DND-41 (cell line): ENCODE data around the gene FAM43A.

Experiments used
- ATAC-seq: fragments of 200-7000 bp; cut with Tn5 transposase; 3 replicates; pipeline ENCODE4 v1.9.1; 2021; ENCODE audit warnings: low read depth; ENCODE audit not compliant: insufficient read depth
- DNase-seq: peaks from one replicate; pipeline ENCODE4 v3.0.0-alpha.2; 2020
- H2AFZ ChIP-seq: 2 replicates; pipeline ENCODE4 v1.6.0; 2012; ENCODE audit warnings: low read depth, low read length
- H3K27ac ChIP-seq: 2 replicates; pipeline ENCODE4 v1.5.1; 2012; ENCODE audit warnings: low read length, inconsistent platforms
- H3K27me3 ChIP-seq: fragments of 200-600 bp; sonication (generic); 2 replicates; pipeline ENCODE4 v1.6.0; 2012; ENCODE audit warnings: low read length, mild to moderate bottlenecking, inconsistent platforms; ENCODE audit not compliant: insufficient read depth, poor library complexity
- H3K36me3 ChIP-seq: 2 replicates; pipeline ENCODE4 v1.5.1; 2012; ENCODE audit warnings: low read length, inconsistent platforms; ENCODE audit not compliant: insufficient read depth
- H3K4me1 ChIP-seq: 2 replicates; pipeline ENCODE4 v1.5.1; 2012; ENCODE audit warnings: mild to moderate bottlenecking, low read length; ENCODE audit not compliant: insufficient read depth
- H3K4me2 ChIP-seq: 2 replicates; pipeline ENCODE4 v1.6.0; 2012; ENCODE audit warnings: mild to moderate bottlenecking, moderate library complexity, low read length, inconsistent platforms; ENCODE audit not compliant: insufficient read depth
- H3K4me3 ChIP-seq, 2 experiments: fragments of 200-600 bp in 1 of 2; shearing (Covaris generic) in 1 of 2; 2 replicates each; pipeline ENCODE4 v1.5.1; 2012 to 2016; ENCODE audit warnings: inconsistent platforms in 2 of 2, low read length in 2 of 2, mild to moderate bottlenecking in 2 of 2, low read depth in 1 of 2, moderate library complexity in 1 of 2
- H3K79me2 ChIP-seq: 2 replicates; pipeline ENCODE4 v1.6.0; 2012; ENCODE audit warnings: low read length, inconsistent platforms; ENCODE audit not compliant: insufficient read depth
- H3K9ac ChIP-seq: 2 replicates; pipeline ENCODE4 v1.6.0; 2012; ENCODE audit warnings: low read depth, mild to moderate bottlenecking, inconsistent platforms, low read length, moderate library complexity
- H3K9me3 ChIP-seq: 2 replicates; pipeline ENCODE4 v1.5.1; 2012; ENCODE audit warnings: low read length, moderate library complexity, mild to moderate bottlenecking, inconsistent platforms; ENCODE audit not compliant: insufficient read depth, severe bottlenecking
- H4K20me1 ChIP-seq: 2 replicates; pipeline ENCODE4 v1.6.0; 2012; ENCODE audit warnings: low read length; ENCODE audit not compliant: insufficient read depth
- EZH2 ChIP-seq: IDR thresholded peaks from 3 replicates; pipeline ENCODE4 v1.6.1; 2012; ENCODE audit warnings: borderline replicate concordance, low read depth, mild to moderate bottlenecking, moderate library complexity, low read length, inconsistent platforms; ENCODE audit not compliant: severe bottlenecking
- TF ChIP-seq, protein P1 (sequence below): IDR thresholded peaks from 2 replicates; pipeline ENCODE4 v1.5.1; 2012; ENCODE audit warnings: borderline replicate concordance, low read length, moderate library complexity, mild to moderate bottlenecking; ENCODE audit not compliant: poor library complexity, severe bottlenecking; ENCODE audit errors: extremely low read depth

Gene FAM43A

DNA sequence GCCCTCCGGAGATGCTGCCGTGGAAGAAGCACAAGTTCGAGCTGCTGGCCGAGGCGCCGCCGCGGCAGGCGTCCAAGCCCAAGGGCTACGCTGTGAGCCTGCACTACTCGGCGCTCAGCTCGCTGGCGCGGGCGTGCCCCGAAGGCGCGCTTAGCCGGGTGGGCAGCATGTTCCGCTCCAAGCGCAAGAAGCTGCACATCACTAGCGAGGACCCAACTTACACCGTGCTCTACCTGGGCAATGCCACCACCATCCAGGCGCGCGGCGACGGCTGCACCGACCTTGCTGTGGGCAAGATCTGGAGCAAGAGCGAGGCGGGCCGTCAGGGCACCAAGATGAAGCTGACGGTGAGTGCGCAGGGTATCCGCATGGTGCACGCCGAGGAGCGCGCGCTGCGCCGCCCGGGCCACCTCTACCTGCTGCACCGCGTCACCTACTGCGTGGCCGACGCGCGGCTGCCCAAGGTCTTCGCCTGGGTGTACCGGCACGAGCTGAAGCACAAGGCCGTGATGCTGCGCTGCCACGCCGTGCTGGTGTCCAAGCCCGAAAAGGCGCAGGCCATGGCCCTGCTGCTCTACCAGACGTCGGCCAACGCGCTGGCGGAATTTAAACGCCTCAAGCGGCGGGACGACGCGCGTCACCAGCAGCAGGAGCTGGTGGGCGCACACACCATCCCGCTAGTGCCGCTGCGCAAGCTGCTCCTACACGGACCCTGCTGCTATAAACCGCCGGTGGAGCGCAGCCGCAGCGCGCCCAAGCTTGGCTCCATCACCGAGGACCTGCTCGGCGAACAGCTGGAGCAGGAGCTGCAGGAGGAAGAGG, 1.3 kb downstream of the FAM43A start:
- Histone ChIP-seq H3K4me1 (peaks cover 12% of the 10 kb centered on the region), H3K4me2 (no peak overlapping the region), H3K9ac (no peak overlapping the region), H4K20me1 (no peaks in the 10 kb centered on the region), H3K27me3 (no peaks in the 10 kb centered on the region), H3K4me3 (no peak overlapping the region), H3K27ac (no peak overlapping the region), H3K9me3 (no peaks in the 10 kb centered on the region), H3K79me2 (no peaks in the 10 kb centered on the region), H2AFZ (no peak overlapping the region), H3K36me3 (no peaks in the 10 kb centered on the region)
- TF ChIP-seq EZH2: no peak
- TF ChIP-seq, protein P1, sequence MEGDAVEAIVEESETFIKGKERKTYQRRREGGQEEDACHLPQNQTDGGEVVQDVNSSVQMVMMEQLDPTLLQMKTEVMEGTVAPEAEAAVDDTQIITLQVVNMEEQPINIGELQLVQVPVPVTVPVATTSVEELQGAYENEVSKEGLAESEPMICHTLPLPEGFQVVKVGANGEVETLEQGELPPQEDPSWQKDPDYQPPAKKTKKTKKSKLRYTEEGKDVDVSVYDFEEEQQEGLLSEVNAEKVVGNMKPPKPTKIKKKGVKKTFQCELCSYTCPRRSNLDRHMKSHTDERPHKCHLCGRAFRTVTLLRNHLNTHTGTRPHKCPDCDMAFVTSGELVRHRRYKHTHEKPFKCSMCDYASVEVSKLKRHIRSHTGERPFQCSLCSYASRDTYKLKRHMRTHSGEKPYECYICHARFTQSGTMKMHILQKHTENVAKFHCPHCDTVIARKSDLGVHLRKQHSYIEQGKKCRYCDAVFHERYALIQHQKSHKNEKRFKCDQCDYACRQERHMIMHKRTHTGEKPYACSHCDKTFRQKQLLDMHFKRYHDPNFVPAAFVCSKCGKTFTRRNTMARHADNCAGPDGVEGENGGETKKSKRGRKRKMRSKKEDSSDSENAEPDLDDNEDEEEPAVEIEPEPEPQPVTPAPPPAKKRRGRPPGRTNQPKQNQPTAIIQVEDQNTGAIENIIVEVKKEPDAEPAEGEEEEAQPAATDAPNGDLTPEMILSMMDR: no peak
- no peak for DNase-seq
- ATAC-seq: no peak

DNA sequence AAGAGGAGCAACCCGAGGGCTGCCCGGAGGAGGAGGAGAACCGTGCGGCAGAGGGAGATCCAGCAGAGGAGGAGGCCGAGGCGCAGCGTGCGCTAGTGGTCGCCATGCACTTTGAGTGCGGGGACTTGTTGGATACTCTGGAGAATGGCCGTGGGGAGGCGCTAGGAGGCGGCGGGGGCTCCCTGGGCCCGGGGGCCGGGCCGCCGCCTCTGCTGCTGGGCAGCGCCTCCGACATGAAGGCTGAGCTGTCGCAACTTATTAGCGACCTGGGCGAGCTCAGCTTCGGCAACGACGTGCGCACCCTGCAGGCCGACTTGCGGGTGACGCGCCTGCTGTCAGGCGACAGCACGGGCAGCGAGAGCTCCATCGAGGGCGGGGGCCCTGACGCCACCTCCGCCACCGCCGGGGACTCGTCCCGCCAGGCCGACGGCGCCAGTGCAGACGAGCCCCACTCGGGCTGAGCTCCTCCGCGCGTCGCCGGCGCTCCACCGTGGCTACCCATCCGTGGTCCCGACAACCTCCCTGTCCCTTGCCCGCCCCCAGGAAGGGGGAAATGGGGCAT, 2.0 kb downstream of the FAM43A start:
- Histone ChIP-seq H3K4me3 (no peak overlapping the region), H3K27ac (no peak overlapping the region)
- no peak for DNase-seq

DNA sequence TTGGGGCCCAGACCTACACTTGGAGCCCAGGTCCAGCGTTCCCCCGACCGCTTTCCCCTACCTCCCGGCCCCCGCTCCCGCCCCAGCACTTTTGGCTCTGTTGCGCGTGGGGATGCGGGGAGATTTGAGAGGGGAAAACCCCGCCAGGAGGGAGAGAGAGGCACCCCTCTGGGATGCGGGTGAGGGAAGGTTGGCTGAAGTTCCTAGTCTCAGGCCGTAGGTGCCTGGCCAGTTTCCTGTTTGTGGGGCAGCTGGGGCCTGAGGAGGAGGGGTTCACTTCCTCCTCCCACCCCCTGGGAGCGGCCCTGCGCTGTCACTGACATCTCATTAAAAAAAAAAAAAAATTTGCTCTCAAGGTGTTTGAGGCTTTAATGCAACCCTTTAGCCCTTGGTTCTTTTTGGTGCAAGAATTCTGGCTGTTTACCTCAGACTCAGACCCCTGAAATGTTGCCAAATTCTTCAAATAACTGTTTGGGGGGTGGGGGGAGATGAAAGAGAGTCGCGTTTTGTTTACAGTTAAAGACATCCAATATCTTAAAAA, 2.6 kb downstream of the FAM43A start:
- TF ChIP-seq, protein P1: no peak
- TF ChIP-seq EZH2: no peak
- H3K27me3 ChIP-seq: no peaks in the 10 kb centered on the region
- H3K27ac ChIP-seq: no peak overlapping the region
- H3K79me2 ChIP-seq: no peaks in the 10 kb centered on the region
- no peaks in the 10 kb centered on the region for H4K20me1 ChIP-seq
- no peaks in the 10 kb centered on the region for H3K36me3 ChIP-seq
- no peaks in the 10 kb centered on the region for H3K9me3 ChIP-seq
- ATAC-seq (no peak), DNase-seq (no peak)
- no peak overlapping the region for H3K4me2 ChIP-seq
- peaks cover 5% of the 10 kb centered on the region for H3K4me1 ChIP-seq
- H3K4me3 ChIP-seq: no peak overlapping the region
- H2AFZ ChIP-seq: no peak overlapping the region
- no peak overlapping the region for H3K9ac ChIP-seq

More for the DNA sequence above, 2.0 kb downstream of the FAM43A start:
- no peaks in the 10 kb centered on the region for H3K9me3 ChIP-seq
- no peaks in the 10 kb centered on the region for H4K20me1 ChIP-seq
- no peak overlapping the region for H3K4me2 ChIP-seq
- no peak for TF ChIP-seq EZH2
- TF ChIP-seq, protein P1: no peak
- H3K79me2 ChIP-seq: no peaks in the 10 kb centered on the region
- no peaks in the 10 kb centered on the region for H3K27me3 ChIP-seq
- no peak for ATAC-seq
- no peak overlapping the region for H2AFZ ChIP-seq
- no peak overlapping the region for H3K9ac ChIP-seq
- peaks cover 7% of the 10 kb centered on the region for H3K4me1 ChIP-seq
- no peaks in the 10 kb centered on the region for H3K36me3 ChIP-seq
